ENCODE measurements around the gene EFNA3. TPM values are rescaled to one million over a fixed set of nuclear protein-coding genes. Genes with fewer than 3 reads are reported as not detected.

Gene EFNA3
- total RNA-seq, 4 donors from 2014 or later, result 2.3 to 8.7 (median 5.3) TPM

DNA sequence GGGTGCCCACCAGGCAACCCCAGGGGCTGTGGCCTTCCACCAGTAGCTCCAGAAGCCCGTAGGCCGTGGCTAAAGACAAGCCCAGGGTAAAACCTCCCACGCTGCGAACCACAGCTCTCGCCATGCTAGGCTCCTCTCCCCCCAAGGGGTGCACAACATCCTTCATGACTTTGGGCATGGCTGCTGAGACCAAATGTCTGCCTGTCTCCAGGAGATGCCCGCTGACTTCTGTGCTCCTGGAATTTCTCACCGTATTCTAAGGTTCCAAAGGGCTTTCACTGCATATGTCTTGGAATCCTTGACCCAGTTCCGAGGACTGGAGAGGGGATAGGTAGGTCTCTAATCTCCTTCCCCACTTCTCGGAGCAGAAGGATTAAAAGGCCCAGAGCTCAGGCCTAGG, 45.1 kb upstream of the EFNA3 start, which contains the start of the genes DCST1 and DCST2:
DCST1 (plus strand) TSS at position 301 of the 400 bp plus-strand sequence. CDS start 213 bp downstream, outside the sequence.
DCST2 (minus strand) TSS at position 258 of the 400 bp plus-strand sequence; CDS start at position 178, 80 bp downstream.
- no peak within 1 kb of the TSS for H3K27ac ChIP-seq
- H3K4me1 ChIP-seq, result peaks cover 0 to 9% (median 3%) of the 10 kb centered on the region in 4 donors
- no peak for DNase-seq
- no peaks in the 10 kb centered on the region for H3K9me3 ChIP-seq
- no peak within 1 kb of the TSS for H3K4me3 ChIP-seq
- TF ChIP-seq, protein P1, sequence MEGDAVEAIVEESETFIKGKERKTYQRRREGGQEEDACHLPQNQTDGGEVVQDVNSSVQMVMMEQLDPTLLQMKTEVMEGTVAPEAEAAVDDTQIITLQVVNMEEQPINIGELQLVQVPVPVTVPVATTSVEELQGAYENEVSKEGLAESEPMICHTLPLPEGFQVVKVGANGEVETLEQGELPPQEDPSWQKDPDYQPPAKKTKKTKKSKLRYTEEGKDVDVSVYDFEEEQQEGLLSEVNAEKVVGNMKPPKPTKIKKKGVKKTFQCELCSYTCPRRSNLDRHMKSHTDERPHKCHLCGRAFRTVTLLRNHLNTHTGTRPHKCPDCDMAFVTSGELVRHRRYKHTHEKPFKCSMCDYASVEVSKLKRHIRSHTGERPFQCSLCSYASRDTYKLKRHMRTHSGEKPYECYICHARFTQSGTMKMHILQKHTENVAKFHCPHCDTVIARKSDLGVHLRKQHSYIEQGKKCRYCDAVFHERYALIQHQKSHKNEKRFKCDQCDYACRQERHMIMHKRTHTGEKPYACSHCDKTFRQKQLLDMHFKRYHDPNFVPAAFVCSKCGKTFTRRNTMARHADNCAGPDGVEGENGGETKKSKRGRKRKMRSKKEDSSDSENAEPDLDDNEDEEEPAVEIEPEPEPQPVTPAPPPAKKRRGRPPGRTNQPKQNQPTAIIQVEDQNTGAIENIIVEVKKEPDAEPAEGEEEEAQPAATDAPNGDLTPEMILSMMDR (IDR thresholded peaks at IDR 0.05), result no peak
- TF ChIP-seq POLR2A (IDR thresholded peaks at IDR 0.05), result no peak
- H3K27me3 ChIP-seq, result no peaks in the 10 kb centered on the region
- no peaks in the 10 kb centered on the region for H3K36me3 ChIP-seq

DNA sequence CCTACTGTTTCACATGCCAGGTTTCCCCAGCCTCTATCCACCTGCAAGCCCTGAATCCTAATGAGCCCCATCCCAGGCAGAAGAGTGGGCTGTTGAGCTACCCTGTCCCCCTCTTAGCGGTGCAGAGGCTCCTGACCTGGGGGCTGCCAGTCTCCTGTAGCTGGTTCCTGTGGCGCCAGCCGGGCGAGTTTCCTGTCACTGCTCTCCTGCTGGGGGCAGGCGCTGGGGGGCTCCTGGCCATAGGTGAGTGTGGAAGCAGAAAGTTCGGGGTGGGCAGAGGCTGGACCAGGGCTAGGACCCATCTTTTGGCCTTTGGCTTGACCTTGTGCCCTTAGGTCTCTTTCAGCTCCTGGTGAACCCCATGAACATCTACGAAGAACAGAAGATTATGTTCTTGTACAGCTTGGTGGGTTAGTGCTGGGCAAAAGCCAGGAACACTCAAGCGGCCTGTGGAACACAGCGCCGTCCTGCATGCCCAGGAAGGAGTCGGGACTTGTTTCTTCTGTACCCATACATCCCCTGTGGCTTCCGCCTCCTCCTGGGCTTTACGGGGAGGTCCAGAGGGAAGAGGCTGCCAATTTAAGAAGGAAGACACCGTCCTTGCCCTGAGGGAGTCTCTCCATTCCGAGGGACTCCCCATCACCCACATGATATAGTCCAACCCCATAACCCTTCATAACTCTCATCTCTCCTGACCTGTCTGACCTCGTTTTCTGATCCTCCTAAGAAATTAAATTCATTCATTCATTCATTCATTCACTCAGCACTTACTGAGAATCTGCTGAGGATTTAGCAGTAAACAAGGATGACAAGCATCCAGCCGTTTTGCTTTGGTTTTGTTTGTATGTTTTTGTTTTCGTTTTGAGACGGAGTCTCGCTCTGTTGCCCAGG, 44.1 kb upstream of the EFNA3 start:
- peaks cover 0 to 18% (median 3%) of the 10 kb centered on the region in 4 donors for H3K4me1 ChIP-seq
- H3K27me3 ChIP-seq, result no peaks in the 10 kb centered on the region
- no peak for DNase-seq
- H3K36me3 ChIP-seq, result no peaks in the 10 kb centered on the region
- no peak overlapping the region for H3K27ac ChIP-seq
- H3K9me3 ChIP-seq, result no peaks in the 10 kb centered on the region
- TF ChIP-seq, protein P1 (IDR thresholded peaks at IDR 0.05), result no peak
- TF ChIP-seq POLR2A (IDR thresholded peaks at IDR 0.05), result no peak
- H3K4me3 ChIP-seq, result no peak overlapping the region

DNA sequence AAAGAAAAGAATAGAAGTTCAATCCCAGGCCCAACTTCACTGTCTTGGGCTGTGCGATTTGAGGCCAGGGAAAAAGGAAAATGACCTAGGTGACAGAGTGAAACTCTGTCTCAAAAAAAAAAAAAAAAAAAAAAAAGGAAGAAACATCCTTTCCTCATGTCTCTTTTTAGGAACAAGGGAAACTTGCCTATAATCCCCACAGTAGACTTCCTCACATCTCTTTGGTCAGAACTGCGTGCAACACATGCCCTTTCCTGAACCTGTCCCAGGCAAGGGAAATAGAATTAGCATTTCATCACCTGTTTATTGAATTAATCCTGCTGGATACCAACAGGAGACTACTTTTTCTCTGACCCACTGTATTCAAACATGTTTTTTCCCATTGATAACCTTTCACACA, 42.7 kb upstream of the EFNA3 start:
- DNase-seq, result no peak
- Histone ChIP-seq H3K27ac (no peak overlapping the region), H3K27me3 (no peaks in the 10 kb centered on the region), H3K36me3 (no peaks in the 10 kb centered on the region), H3K4me1 (peaks cover 0 to 18% (median 3%) of the 10 kb centered on the region in 4 donors), H3K9me3 (no peaks in the 10 kb centered on the region), H3K4me3 (no peak overlapping the region)
- TF ChIP-seq, protein P1 (IDR thresholded peaks at IDR 0.05), result no peak
- TF ChIP-seq POLR2A (IDR thresholded peaks at IDR 0.05), result no peak

DNA sequence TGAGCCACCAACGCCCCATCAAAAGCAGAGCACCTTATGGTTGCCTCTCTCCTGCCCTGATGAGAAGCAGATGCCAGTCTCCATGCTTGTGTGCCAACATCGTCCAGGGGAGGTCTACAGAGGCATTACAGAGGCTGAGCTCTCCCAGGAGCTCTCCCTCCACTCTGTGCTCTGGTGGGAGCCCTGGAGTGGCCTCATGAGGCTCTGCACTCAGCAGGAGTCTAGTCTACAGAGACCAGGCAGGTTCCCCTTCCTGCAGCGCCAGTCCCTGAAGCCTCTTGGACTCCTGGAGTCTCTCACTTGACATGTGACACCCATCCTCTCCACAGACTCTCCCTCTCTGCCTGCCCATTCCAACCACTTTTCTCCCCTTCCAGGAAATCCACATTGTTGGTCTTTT, 41.6 kb upstream of the EFNA3 start:
- H3K27ac ChIP-seq, result no peak overlapping the region
- H3K27me3 ChIP-seq, result no peaks in the 10 kb centered on the region
- H3K36me3 ChIP-seq, result no peaks in the 10 kb centered on the region
- no peak overlapping the region for H3K4me3 ChIP-seq
- H3K9me3 ChIP-seq, result no peaks in the 10 kb centered on the region
- peaks cover 0 to 18% (median 3%) of the 10 kb centered on the region in 4 donors for H3K4me1 ChIP-seq
- no peak for TF ChIP-seq POLR2A (IDR thresholded peaks at IDR 0.05)
- TF ChIP-seq, protein P1 (IDR thresholded peaks at IDR 0.05), result no peak
- no peak for DNase-seq

DNA sequence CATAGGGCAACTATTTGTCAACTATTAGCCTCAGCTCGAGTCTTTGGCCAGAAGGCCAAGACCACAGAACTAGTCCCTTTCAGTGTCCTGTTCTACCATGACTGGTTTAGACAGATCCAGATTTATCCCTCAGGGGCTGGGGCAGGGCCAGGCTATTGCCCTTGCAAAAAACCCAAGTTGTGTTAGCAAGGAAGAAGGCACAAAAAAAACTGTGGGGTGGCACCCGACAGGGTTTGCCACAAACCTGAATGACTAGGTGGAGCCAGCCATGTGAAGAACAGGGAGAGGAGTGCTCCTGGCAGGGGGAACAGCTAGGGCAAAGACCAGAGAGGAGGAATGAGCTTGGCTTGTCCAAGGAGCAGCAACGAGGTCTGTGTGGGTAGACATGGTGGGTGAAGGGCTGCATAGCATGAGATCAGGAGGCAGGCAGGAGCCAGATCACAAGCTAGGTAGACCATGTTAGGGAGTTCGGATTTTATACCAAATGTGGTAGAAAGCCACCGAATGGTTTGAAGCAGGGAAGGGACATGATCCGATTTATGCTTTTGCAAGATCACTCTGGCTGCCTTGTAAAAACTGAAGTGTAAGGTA, 40.7 kb upstream of the EFNA3 start:
- H3K27ac ChIP-seq, result peak overlapping the region in 2 of 4 donors; percentile 76 to 86
- H3K4me3 ChIP-seq, result no peak overlapping the region
- DNase-seq, result peak in 1 of 3 donors; percentile 61

More for the DNA sequence above, 40.7 kb upstream of the EFNA3 start:
- Histone ChIP-seq H3K9me3 (no peaks in the 10 kb centered on the region), H3K36me3 (no peaks in the 10 kb centered on the region), H3K4me1 (peaks cover 0 to 19% (median 3%) of the 10 kb centered on the region in 4 donors), H3K27me3 (no peaks in the 10 kb centered on the region)
- TF ChIP-seq, protein P1 (IDR thresholded peaks at IDR 0.05), result no peak
- no peak for TF ChIP-seq POLR2A (IDR thresholded peaks at IDR 0.05)
